Peyer's patch (tissue), 4 donors: ENCODE measurements around the gene SFT2D3. TPM values are rescaled to one million over a fixed set of nuclear protein-coding genes. Genes with fewer than 3 reads are reported as not detected.

ENCODE experiments used
- DNase-seq, 3 donors: peaks; one replicate each; pipeline ENCODE4 v3.0.0-alpha.2; 2017 to 2019
- H3K27ac ChIP-seq, 4 donors: fragments of 200-600 bp; sonication (generic); one replicate each; pipeline ENCODE4 v1.5.1; 2016 to 2019
- H3K27me3 ChIP-seq, 2 donors: fragments of 200-600 bp; sonication (generic); one replicate each; pipeline ENCODE4 v1.5.1; 2019
- H3K36me3 ChIP-seq, 3 donors: fragments of 200-600 bp; sonication (generic); one replicate each; pipeline ENCODE4 v1.5.1; 2016 to 2019
- H3K4me1 ChIP-seq, 4 donors: fragments of 200-600 bp; sonication (generic); one replicate each; pipeline ENCODE4 v1.5.1; 2016 to 2019
- H3K4me3 ChIP-seq, 4 donors: fragments of 200-600 bp; sonication (generic); 1 replicate in 3 of 4; 2 replicates in 1 of 4; pipeline ENCODE4 v1.5.1; 2016 to 2019; ENCODE audit warnings: mild to moderate bottlenecking in 1 of 4
- H3K9me3 ChIP-seq, 4 donors: fragments of 200-600 bp; sonication (generic); one replicate each; pipeline ENCODE4 v1.5.1; 2016 to 2019; ENCODE audit warnings: mild to moderate bottlenecking in 1 of 4
- POLR2A ChIP-seq, 2 donors: fragments of 450-650 bp; IDR thresholded peaks; one replicate each; pipeline ENCODE4 v1.5.1; 2017; ENCODE audit warnings: antibody characterized with exemption in 2 of 2, mild to moderate bottlenecking in 2 of 2, moderate library complexity in 2 of 2
- total RNA-seq, 4 donors: library from RNA; depleted of rRNA; stranded (reverse); fragments of >200 nt; gene quantifications; one replicate each; pipeline ENCODE4 v1.1.0, GENCODE V29; 2016
- TF ChIP-seq, protein P1 (sequence below), 6 experiments: fragments of 450-650 bp in 4 of 6; fragments of 200-600 bp in 2 of 6; sonication (generic) in 1 of 6; IDR thresholded peaks; one replicate each; pipeline ENCODE4 v1.5.1; 2017 to 2019; ENCODE audit warnings: antibody characterized with exemption in 6 of 6, mild to moderate bottlenecking in 3 of 6, moderate library complexity in 1 of 6

The SFT2D3 gene
- total RNA-seq, 4 donors from 2014 or later: 5.8 to 12.4 (median 8.8) TPM

DNA sequence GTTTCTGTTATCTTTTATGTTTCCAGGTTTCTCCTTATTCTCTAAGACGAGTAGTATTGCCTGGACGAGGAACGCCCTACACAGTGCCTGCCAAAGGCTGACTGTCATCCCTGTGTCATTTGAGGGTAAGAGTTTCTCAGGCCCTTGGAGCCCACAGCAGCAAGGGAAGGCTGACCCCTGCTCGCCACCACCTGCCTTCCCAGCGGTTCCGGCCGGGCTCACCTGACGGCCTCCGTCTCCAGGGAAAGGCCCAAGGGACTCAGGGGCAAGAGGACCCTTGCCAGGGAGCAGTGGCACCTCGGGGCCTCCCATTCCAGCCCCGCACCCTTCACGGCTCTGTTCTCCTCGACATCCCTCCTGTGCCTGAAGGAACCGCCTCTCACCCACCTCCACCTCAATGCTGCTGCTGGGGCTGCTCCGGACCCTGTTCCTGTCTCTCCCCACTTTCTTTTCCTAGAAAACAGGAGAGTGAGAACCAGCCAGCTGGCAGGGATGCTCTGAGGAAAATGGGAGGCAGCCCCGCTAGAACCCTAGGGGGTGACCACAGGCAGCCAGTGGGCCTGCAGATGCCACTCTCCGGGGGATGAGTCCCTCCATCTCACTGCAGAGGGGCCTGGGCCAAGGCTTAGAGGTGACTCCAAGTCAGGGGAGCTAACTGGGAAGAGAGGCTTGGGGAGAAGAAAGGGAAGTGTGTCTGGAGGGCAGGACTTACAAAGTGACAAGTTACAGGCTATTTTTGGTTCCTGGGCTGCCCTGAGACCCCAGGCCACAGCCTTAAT lies 27.8 kb upstream of the SFT2D3 start:
- peak in 1 of 3 donors; percentile 41 for DNase-seq
- TF ChIP-seq, protein P1, sequence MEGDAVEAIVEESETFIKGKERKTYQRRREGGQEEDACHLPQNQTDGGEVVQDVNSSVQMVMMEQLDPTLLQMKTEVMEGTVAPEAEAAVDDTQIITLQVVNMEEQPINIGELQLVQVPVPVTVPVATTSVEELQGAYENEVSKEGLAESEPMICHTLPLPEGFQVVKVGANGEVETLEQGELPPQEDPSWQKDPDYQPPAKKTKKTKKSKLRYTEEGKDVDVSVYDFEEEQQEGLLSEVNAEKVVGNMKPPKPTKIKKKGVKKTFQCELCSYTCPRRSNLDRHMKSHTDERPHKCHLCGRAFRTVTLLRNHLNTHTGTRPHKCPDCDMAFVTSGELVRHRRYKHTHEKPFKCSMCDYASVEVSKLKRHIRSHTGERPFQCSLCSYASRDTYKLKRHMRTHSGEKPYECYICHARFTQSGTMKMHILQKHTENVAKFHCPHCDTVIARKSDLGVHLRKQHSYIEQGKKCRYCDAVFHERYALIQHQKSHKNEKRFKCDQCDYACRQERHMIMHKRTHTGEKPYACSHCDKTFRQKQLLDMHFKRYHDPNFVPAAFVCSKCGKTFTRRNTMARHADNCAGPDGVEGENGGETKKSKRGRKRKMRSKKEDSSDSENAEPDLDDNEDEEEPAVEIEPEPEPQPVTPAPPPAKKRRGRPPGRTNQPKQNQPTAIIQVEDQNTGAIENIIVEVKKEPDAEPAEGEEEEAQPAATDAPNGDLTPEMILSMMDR (IDR thresholded peaks at IDR 0.05): no peak
- no peak for TF ChIP-seq POLR2A (IDR thresholded peaks at IDR 0.05)
- Histone ChIP-seq H3K27me3 (peaks cover 0 to 5% of the 10 kb centered on the region in 2 donors), H3K27ac (peak overlapping the region in 3 of 4 donors; percentile 68 to 77 (median 71)), H3K9me3 (no peaks in the 10 kb centered on the region), H3K4me3 (peak overlapping the region in 3 of 4 donors; percentile 45 to 58 (median 51)), H3K4me1 (peaks cover 0 to 16% (median 9%) of the 10 kb centered on the region in 4 donors), H3K36me3 (no peaks in the 10 kb centered on the region)

DNA sequence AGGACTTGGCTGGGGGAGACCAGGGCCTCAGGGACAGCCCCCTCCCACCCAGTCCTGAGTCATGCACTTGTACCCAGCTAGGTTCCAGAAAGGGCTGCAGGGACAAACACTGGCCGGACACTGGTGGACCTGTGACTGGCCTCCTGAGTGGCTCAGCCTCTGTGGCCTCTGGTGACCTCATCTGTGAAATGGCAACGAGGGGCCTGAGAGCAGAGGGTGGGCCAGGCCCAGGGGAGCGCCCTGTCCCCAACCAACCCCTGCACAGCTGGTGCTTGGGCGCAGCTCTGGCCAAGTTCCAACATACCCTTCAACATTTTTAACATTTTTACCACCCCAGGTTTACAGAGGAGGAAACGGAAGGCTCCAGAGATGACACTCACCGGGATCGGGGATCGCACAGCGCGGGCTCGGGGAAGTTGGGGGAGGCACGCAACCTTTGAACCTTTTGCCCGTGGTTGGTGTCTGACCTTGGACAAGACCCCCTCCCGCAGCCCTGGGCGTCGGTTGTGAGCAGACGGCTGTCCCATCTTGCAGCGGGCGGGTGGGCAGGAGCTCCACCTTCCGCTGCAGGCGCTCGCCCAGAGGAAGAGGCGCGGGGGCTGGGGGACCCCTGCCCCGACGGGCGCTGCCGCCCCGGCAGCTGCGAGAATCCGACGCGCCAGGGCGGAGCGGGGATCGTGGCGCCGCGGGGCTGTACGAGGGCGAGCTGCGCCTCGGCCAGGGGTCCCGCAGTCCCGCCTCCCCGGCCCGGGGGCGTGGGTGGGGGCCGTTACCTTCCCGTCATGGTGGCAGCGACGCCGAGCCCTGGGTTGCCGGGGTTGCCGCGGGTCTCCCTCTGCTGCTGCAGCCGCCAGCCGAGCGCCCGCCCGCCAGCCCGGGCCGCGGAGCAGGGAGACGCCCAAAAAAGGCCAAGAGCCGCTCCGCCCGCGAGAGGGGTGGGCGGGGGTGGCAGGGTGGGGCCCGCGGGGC lies 26.8 kb upstream of the SFT2D3 start:
- Histone ChIP-seq H3K4me1 (peaks cover 0 to 16% (median 9%) of the 10 kb centered on the region in 4 donors), H3K27ac (peak overlapping the region; percentile 58 to 77 (median 70)), H3K36me3 (no peaks in the 10 kb centered on the region), H3K4me3 (peak overlapping the region; percentile 45 to 58 (median 51)), H3K9me3 (no peaks in the 10 kb centered on the region), H3K27me3 (peaks cover 0 to 5% of the 10 kb centered on the region in 2 donors)
- DNase-seq: peak in 2 of 3 donors; percentile 47 to 57
- no peak for TF ChIP-seq POLR2A (IDR thresholded peaks at IDR 0.05)
- TF ChIP-seq, protein P1 (IDR thresholded peaks at IDR 0.05): no peak

DNA sequence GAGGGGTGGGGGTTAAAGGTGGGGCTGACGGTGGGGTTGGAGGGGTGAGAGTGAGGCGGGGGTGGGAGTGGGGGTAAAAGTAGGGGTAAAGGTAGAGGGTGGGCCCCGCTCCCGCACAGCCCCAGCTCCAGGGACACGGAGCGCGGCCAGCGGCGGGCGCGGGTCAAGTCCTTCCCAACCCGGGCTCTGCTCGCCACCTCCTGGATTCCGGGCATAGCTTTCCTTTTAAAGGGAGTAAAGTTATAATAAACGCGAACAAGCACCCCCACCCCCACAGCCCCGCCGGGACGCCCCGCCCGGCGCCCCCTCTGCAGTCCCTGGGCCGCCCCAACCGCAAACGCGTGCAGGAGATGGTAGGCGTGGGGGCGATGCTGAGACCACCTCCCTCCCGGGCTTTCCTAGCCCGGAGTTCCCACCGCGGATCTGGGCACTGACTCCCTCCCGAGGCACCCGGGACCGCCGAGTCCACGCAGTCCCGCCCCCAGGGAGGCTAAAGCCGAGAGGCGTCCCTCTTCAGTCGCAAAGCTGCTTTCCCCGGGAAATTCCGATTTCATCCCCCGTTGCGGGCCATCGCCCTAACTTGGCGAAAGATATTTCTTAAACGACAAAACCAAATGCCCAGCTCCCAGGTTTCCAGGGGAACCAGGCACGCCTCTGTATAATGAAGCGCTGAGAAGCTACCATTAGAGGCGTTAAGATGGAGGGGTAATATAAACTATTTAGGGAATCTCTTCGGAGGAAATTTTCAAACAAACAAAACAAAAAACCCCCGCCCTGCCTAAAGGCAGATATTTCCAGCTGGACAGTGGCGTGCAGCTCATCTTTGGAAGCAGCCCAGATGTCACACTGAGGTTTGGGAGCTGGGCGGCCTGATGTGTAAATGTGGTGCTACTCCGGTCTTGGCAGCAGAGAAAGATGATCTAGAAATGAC lies 25.7 kb upstream of the SFT2D3 start, which contains the start of gene LIMS2:
Gene LIMS2, minus strand, starts transcription at position 200 of the 931 bp plus-strand sequence. CDS start 506 bp downstream, outside the sequence.
- no peak for TF ChIP-seq POLR2A (IDR thresholded peaks at IDR 0.05)
- TF ChIP-seq, protein P1 (IDR thresholded peaks at IDR 0.05): no peak
- H3K27ac ChIP-seq: peak within 1 kb of the TSS; percentile 58 to 77 (median 70)
- no peaks in the 10 kb centered on the region for H3K36me3 ChIP-seq
- H3K4me3 ChIP-seq: peak within 1 kb of the TSS; percentile 45 to 58 (median 51)
- H3K27me3 ChIP-seq: peaks cover 0 to 5% of the 10 kb centered on the region in 2 donors
- H3K9me3 ChIP-seq: no peaks in the 10 kb centered on the region
- peaks cover 0 to 16% (median 9%) of the 10 kb centered on the region in 4 donors for H3K4me1 ChIP-seq
- peak in 1 of 3 donors; percentile 51 for DNase-seq

DNA sequence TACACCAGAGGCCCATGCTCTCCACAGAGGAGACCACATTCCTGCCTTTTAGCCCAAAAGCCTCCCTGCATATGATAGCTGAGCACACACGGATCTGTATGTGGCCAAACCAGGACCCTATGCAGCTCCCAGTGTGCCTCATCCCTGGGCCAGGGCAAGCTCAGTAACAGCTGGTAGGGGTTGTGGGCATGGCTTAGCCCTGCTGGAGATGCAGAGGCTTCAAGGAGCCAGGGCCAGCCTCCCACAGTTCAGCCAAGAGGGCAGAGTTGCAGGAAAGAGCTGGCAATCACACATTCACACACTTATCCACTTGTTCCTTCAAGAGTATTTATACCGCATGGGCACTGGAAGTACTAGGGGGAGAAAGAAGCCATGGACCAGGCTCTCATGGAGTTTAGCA lies 24.4 kb upstream of the SFT2D3 start:
- H3K4me1 ChIP-seq: peaks cover 0 to 21% (median 10%) of the 10 kb centered on the region in 4 donors
- H3K27me3 ChIP-seq: peaks cover 0 to 5% of the 10 kb centered on the region in 2 donors
- no peak overlapping the region for H3K4me3 ChIP-seq
- no peak overlapping the region for H3K27ac ChIP-seq
- no peaks in the 10 kb centered on the region for H3K36me3 ChIP-seq
- no peak for DNase-seq
- H3K9me3 ChIP-seq: no peaks in the 10 kb centered on the region
- TF ChIP-seq POLR2A (IDR thresholded peaks at IDR 0.05): no peak
- TF ChIP-seq, protein P1 (IDR thresholded peaks at IDR 0.05): no peak
